Astrocyte (in vitro differentiated cells and primary cell): ENCODE results near the gene XXYLT1. TPM values are rescaled to one million over a fixed set of nuclear protein-coding genes. Genes with fewer than 3 reads are reported as not detected.

ENCODE experiments used
- DNase-seq: peaks from one replicate; pipeline ENCODE4 v3.0.0-alpha.2; 2010; ENCODE audit warnings: low read depth
- FAIRE-seq: peaks from 2 replicates; lab custom pipeline; 2011; peaks lifted over from hg19 to GRCh38; lab: Jason Lieb, UNC
- H2AFZ ChIP-seq: 2 replicates; pipeline ENCODE4 v1.6.0; 2012; ENCODE audit warnings: low read depth, low read length, inconsistent platforms
- H3K27ac ChIP-seq: 2 replicates; pipeline ENCODE4 v1.5.1; 2011; ENCODE audit warnings: low read depth, low read length, inconsistent platforms
- H3K27me3 ChIP-seq: 2 replicates; pipeline ENCODE4 v1.6.0; 2011; ENCODE audit warnings: low read length, inconsistent platforms; ENCODE audit not compliant: insufficient read depth
- H3K36me3 ChIP-seq: 2 replicates; pipeline ENCODE4 v1.5.1; 2011; ENCODE audit warnings: low read length, inconsistent platforms; ENCODE audit not compliant: insufficient read depth
- H3K4me1 ChIP-seq: 2 replicates; pipeline ENCODE4 v1.5.1; 2011; ENCODE audit warnings: low read length, inconsistent platforms; ENCODE audit not compliant: insufficient read depth
- H3K4me2 ChIP-seq: 2 replicates; pipeline ENCODE4 v1.6.0; 2012; ENCODE audit warnings: low read length, inconsistent platforms
- H3K4me3 ChIP-seq: 2 replicates; pipeline ENCODE4 v1.5.1; 2011; ENCODE audit warnings: low read depth, mild to moderate bottlenecking, low read length, inconsistent platforms; ENCODE audit not compliant: insufficient read depth
- H3K79me2 ChIP-seq: 2 replicates; pipeline ENCODE4 v1.6.0; 2012; ENCODE audit warnings: mild to moderate bottlenecking, low read length, inconsistent platforms; ENCODE audit not compliant: insufficient read depth
- H3K9ac ChIP-seq: 2 replicates; pipeline ENCODE4 v1.6.0; 2012; ENCODE audit warnings: mild to moderate bottlenecking, low read length, inconsistent platforms
- H3K9me3 ChIP-seq: 2 replicates; pipeline ENCODE4 v1.5.1; 2012; ENCODE audit warnings: low read depth, mild to moderate bottlenecking, low read length, inconsistent platforms; ENCODE audit not compliant: insufficient read depth
- H4K20me1 ChIP-seq: 2 replicates; pipeline ENCODE4 v1.6.0; 2012; ENCODE audit warnings: low read length, inconsistent platforms; ENCODE audit not compliant: insufficient read depth
- H3K27ac Mint-ChIP-seq: one replicate; pipeline ENCODE4 v1.8.0; 2021; ENCODE audit warnings: mild to moderate bottlenecking, mixed read lengths; ENCODE audit not compliant: unreplicated experiment
- H3K27me3 Mint-ChIP-seq: one replicate; pipeline ENCODE4 v1.8.0; 2021; ENCODE audit warnings: low read depth, mixed read lengths; ENCODE audit not compliant: unreplicated experiment
- H3K36me3 Mint-ChIP-seq: one replicate; pipeline ENCODE4 v1.8.0; 2021; ENCODE audit warnings: low read depth, mixed read lengths; ENCODE audit not compliant: unreplicated experiment
- H3K4me1 Mint-ChIP-seq: one replicate; pipeline ENCODE4 v1.8.0; 2021; ENCODE audit warnings: low read depth, mixed read lengths; ENCODE audit not compliant: unreplicated experiment
- H3K4me3 Mint-ChIP-seq: one replicate; pipeline ENCODE4 v1.8.0; 2021; ENCODE audit warnings: mild to moderate bottlenecking, moderate library complexity, mixed read lengths; ENCODE audit not compliant: unreplicated experiment
- H3K9me3 Mint-ChIP-seq: one replicate; pipeline ENCODE4 v1.8.0; 2021; ENCODE audit warnings: mild to moderate bottlenecking, mixed read lengths; ENCODE audit not compliant: unreplicated experiment
- CTCF ChIP-seq: IDR thresholded peaks from 2 replicates; pipeline ENCODE4 v1.5.1; 2011; ENCODE audit warnings: low read depth, mild to moderate bottlenecking, inconsistent platforms, low read length, moderate library complexity; ENCODE audit not compliant: insufficient read depth
- EZH2 ChIP-seq: IDR thresholded peaks from 2 replicates; pipeline ENCODE4 v1.6.1; 2012; ENCODE audit warnings: mild to moderate bottlenecking, low read length, inconsistent platforms; ENCODE audit not compliant: insufficient read depth
- total RNA-seq: library from RNA; stranded (reverse); gene quantifications from 2 replicates; pipeline ENCODE4 v1.2.1, GENCODE V29; 2021

The XXYLT1 gene
- total RNA-seq, 1 donor from 2014 or later: 26.2 TPM

- no peak for TF ChIP-seq CTCF
- no peak for TF ChIP-seq EZH2
- Histone ChIP-seq H2AFZ (no peak overlapping the region), H3K27me3 (no peaks in the 10 kb centered on the region), H3K36me3 (no peaks in the 10 kb centered on the region), H3K27ac (no peak overlapping the region), H3K4me3 (no peak overlapping the region), H3K79me2 (no peaks in the 10 kb centered on the region), H3K4me2 (no peak overlapping the region), H3K4me1 (peaks cover 7% of the 10 kb centered on the region), H3K9ac (no peak overlapping the region), H4K20me1 (no peaks in the 10 kb centered on the region), H3K9me3 (no peaks in the 10 kb centered on the region)
- H3K27me3 Mint-ChIP-seq: no peaks in the 10 kb centered on the region
- H3K36me3 Mint-ChIP-seq: peaks cover 5% of the 10 kb centered on the region
- DNase-seq: no peak
- no peak for FAIRE-seq
- H3K4me3 Mint-ChIP-seq: no peak overlapping the region
- peaks cover 27% of the 10 kb centered on the region for H3K4me1 Mint-ChIP-seq
- peaks cover 4% of the 10 kb centered on the region for H3K9me3 Mint-ChIP-seq
- H3K27ac Mint-ChIP-seq: no peak overlapping the region
Observed at GRCh38 chr3:195097331-195098255, 173.4 kb downstream of the XXYLT1 start.

- FAIRE-seq (no peak), DNase-seq (no peak)
- no peak overlapping the region for H3K27ac ChIP-seq
- H3K36me3 ChIP-seq: no peaks in the 10 kb centered on the region
- Mint-ChIP-seq H3K27ac (no peak overlapping the region), H3K27me3 (no peaks in the 10 kb centered on the region), H3K36me3 (peaks cover 4% of the 10 kb centered on the region), H3K4me3 (no peak overlapping the region), H3K4me1 (peaks cover 22% of the 10 kb centered on the region), H3K9me3 (peaks cover 4% of the 10 kb centered on the region)
- H3K79me2 ChIP-seq: no peaks in the 10 kb centered on the region
- no peaks in the 10 kb centered on the region for H3K9me3 ChIP-seq
- TF ChIP-seq EZH2 (no peak), CTCF (no peak)
- H4K20me1 ChIP-seq: no peaks in the 10 kb centered on the region
- no peak overlapping the region for H2AFZ ChIP-seq
- no peaks in the 10 kb centered on the region for H3K27me3 ChIP-seq
- peaks cover 3% of the 10 kb centered on the region for H3K4me1 ChIP-seq
- H3K4me3 ChIP-seq: no peak overlapping the region
- no peak overlapping the region for H3K9ac ChIP-seq
- H3K4me2 ChIP-seq: no peak overlapping the region
Observed at GRCh38 chr3:195096484-195097330, 174.3 kb downstream of the XXYLT1 start.
